Hypothalamus (tissue), 51 donors: Measurements from ENCODE around the gene TDRD6.
A peak's percentile ranks its signal among the peaks of the same experiment; 100 is the strongest.
"Not testable (repeated sequence)": the region's sequence is repeated elsewhere in the genome, so short reads cannot be mapped to it uniquely, and the experiment has no call there.

ENCODE experiments used
- DNase-seq, 51 donors: peaks; one replicate each; lab custom pipeline; 2025; lab: John Stamatoyannopoulos, UW

TDRD6 gene, protein sequence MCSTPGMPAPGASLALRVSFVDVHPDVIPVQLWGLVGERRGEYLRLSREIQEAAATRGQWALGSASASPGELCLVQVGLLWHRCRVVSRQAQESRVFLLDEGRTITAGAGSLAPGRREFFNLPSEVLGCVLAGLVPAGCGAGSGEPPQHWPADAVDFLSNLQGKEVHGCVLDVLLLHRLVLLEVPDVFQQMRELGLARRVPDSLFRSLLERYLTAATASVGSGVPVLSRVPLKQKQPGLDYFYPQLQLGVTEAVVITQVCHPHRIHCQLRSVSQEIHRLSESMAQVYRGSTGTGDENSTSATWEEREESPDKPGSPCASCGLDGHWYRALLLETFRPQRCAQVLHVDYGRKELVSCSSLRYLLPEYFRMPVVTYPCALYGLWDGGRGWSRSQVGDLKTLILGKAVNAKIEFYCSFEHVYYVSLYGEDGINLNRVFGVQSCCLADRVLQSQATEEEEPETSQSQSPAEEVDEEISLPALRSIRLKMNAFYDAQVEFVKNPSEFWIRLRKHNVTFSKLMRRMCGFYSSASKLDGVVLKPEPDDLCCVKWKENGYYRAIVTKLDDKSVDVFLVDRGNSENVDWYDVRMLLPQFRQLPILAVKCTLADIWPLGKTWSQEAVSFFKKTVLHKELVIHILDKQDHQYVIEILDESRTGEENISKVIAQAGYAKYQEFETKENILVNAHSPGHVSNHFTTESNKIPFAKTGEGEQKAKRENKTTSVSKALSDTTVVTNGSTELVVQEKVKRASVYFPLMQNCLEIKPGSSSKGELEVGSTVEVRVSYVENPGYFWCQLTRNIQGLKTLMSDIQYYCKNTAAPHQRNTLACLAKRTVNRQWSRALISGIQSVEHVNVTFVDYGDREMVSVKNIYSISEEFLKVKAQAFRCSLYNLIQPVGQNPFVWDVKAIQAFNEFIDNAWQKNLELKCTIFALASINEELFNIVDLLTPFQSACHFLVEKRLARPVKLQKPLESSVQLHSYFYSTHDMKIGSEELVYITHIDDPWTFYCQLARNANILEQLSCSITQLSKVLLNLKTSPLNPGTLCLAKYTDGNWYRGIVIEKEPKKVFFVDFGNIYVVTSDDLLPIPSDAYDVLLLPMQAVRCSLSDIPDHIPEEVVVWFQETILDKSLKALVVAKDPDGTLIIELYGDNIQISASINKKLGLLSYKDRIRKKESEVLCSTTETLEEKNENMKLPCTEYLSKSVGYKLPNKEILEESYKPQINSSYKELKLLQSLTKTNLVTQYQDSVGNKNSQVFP (N-terminal part only)

DNA sequence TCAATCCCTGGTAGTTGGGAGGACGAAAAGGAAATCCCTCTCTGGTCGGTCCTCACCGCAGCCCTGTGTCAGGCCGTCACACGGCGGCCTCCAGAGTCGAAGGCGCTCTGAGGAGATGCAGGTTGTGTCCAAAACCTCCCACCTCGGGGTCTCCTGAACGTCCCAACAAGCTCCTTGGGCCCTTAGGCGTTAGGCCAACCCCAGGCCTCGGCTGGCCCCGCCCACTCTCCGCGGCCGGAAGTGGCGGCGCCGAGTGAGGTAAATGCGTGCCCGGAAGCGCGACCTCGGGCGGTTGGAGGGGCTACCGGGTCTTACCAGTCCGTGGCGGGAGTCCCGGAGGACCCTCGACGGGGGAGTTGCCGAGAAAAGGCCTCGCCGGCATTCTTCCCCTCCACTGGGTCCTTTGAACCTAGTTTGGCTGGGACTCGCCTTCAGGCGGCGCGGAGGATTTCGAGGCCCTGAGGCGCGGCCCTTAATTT is at the start of gene TDRD6:
TDRD6 (plus strand) TSS at position 267 of the 479 bp plus-strand sequence. CDS start 244 bp downstream, outside the sequence.
- DNase-seq = no peak

DNA sequence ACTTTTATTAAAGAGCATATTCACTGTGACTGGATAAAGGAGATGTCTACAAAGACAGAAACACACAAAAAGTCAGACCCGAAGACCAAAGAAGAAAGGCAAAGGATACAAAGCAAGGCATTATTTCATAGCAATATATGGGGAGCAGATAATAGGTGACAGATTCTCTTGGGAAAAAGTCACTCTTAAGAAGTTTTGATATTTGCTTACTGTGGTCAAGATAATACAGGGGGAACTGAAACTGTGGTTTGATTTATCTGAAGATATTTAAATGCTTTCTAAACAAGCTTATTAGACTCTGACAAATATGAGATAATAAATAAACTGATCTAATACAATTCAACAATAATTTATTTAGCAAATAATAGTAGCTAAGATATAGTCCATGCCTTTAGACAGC is 49.8 kb upstream of the TDRD6 start:
- DNase-seq = no peak

- DNase-seq = no peak
Measured at GRCh38 chr6:46638650-46639049, 49.0 kb upstream of the TDRD6 start.

DNA sequence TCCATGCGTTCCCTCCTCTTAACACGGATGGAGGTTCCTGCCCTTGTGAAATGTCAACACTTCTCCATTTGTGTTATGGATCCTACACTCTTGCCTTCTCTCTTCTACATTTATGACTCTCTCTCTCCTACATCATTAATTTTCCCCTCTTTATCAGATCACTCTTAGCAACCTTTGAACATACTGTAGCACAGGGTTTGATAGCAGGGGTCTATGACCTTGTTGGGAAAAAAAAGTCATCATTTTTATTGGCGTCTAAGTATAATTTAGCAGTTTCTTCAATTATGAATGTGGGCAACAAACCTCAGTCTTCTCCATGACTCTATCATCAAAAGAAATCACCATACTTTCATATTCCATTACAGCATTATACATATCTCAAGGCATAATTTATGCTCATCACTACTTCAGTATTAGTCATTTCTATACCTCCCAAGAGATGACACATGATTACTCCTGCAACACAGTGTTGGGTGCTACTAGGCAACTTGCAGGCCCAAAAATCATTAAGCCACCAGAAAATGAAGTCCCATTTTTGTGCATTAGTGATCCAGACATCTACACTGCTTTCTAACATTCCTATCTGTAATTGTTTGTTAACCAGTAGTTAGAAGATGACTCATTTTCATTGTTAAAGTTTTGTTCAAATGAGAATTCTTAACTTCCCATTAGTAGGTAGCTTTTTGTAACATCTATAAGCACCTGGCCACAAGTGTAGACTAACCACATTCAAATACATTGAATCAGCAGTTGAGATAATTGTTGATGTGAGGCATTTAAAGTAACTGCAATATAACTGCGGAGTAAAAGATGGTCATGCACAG is 44.5 kb upstream of the TDRD6 start:
- DNase-seq = no peak

- DNase-seq = no peak
Measured at GRCh38 chr6:46645265-46645664, 42.4 kb upstream of the TDRD6 start.

GRCh38 chr6:46648108-46648507 is 39.6 kb upstream of the TDRD6 start:
- DNase-seq = not testable (repeated sequence)

- DNase-seq = no peak
Measured at GRCh38 chr6:46648869-46649492, 38.7 kb upstream of the TDRD6 start.

GRCh38 chr6:46651006-46651405 is 36.7 kb upstream of the TDRD6 start:
- DNase-seq = no peak

DNA sequence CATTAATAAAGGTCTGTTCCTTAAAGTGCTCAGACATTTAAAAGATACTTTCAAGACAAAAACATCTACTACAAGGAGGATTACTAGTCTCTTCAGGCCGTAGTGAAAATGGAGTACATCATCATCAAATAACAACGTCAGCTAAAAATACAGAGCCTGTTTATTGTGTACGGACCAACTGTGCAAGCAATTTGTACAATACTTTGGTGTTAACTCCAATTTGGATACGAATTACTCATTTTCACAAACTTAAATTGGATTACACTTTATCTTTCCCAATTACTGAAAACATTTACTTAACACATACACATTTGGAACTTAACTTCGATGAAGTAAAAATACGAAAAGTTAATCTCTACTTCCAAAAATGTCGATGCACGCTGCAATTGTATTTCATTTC is 35.9 kb upstream of the TDRD6 start:
- DNase-seq = no peak

- no peak for DNase-seq
Measured at GRCh38 chr6:46652232-46652602, 35.5 kb upstream of the TDRD6 start.

DNA sequence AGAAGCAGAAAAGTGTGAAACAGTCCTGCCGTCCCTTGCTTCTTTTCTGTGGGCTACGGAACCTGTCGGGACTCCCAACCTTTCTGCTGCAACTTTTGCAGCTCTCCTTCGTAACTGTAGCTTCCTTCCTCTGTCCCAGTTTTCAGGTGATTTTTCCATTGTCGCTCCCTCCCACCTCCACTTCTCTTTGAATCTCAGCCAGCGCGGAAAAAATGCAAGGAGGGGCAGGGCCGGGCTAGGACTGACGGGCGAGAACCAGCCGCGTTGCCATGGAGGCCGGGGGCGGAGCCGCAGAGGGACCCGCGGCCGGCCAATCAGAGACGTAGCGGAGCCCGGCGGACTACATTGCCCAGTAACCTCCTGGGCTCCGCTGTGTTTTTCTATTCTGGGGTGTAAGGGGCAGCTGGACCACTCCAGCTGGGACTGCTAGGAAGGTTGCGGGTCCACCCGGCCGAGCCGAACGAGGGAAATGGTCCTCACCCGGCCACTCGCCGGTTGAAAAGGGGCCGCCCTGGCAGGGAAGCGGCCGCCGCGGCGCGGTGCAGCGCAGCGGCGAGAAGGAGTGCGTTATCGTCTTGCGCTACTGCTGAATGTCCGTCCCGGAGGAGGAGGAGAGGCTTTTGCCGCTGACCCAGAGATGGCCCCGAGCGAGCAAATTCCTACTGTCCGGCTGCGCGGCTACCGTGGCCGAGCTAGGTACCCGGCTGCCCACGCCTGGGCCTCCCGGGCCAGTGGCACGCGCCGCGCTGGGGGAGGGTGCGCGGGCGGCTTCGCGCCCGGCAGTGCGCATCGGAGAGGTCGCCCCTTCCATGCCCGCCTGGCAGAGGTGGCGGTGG is 34.9 kb upstream of the TDRD6 start, which contains the start of the genes CYP39A1 and SLC25A27:
CYP39A1 (minus strand) TSS at position 216 of the 836 bp plus-strand sequence. CDS start 236 bp downstream, outside the sequence.
SLC25A27 (plus strand) TSS at position 373 of the 836 bp plus-strand sequence; CDS start at position 591, 218 bp downstream.
- peak; percentile 34 to 97 (median 90) for DNase-seq

- DNase-seq = no peak
Measured at GRCh38 chr6:46653439-46654195, 34.1 kb upstream of the TDRD6 start.

GRCh38 chr6:46655803-46656202 is 31.9 kb upstream of the TDRD6 start:
- DNase-seq = peak in 3 of 51 donors; percentile 1 to 4 (median 1)

DNA sequence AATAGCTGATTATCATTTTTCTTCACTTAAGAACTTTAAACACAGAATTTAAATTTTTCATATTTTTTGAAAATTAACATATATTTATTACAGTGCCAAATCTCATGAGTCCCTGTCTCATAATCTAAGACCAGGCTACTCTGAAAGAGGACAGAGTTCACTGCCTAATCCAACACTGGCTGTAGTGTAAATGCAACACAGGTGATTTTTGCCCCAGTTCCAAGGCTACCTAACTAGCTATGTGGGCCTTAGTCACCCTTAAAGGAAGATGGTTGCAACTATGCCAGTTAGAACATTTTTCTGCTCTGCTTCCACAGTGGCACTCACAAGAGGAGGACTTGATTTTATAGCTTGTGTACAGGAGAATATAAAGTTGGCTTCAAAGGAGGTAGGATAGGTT is 30.0 kb upstream of the TDRD6 start:
- DNase-seq = no peak

DNA sequence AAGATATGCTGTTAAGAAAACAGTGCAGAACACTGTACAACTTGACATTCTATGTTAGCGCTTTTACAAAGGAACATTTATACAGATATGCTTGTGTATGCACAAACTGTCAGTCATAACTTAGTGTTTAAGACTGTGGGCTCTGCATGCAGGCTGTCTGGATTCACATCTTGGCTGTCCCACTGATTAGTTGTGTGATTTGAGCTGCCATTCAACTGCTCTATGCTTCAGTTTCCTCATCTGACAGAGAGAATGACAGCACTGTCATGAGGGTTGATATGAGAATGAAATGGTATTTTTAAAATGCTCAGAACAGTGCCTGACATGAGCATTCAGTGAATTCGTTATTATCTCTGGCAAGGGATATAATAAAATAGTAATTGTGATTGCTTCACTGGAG is 26.2 kb upstream of the TDRD6 start:
- no peak for DNase-seq

- no peak for DNase-seq
Measured at GRCh38 chr6:46667377-46667776, 20.3 kb upstream of the TDRD6 start.

- peak in 1 of 51 donors; percentile 4 for DNase-seq
Measured at GRCh38 chr6:46674410-46674809, 13.3 kb upstream of the TDRD6 start.
